ENCODE measurements around the gene CLDN20. TPM values are rescaled to one million over a fixed set of nuclear protein-coding genes. Genes with fewer than 3 reads are reported as not detected.

Gene CLDN20
- total and polyA plus RNA-seq, 10 of the 15 experiments (the other 5 are each of a cell fraction or from before 2014, with no cell fraction given) = 0.13 to 0.23 TPM; not detected in 8

- TF ChIP-seq MAX (IDR thresholded peaks at IDR 0.05; ENCODE audit: low read depth, low read length) = no peak
- TF ChIP-seq TAF1 (IDR thresholded peaks at IDR 0.05; ENCODE audit: borderline replicate concordance, low read depth, low read length) = no peak
- no peak for TF ChIP-seq KLF5 (IDR thresholded peaks at IDR 0.05; ENCODE audit: partially characterized antibody)
- TF ChIP-seq ZNF687 (IDR thresholded peaks at IDR 0.05) = peak; percentile 50; the same call in 1 of the 2 replicates
- TF ChIP-seq ELK1 (IDR thresholded peaks at IDR 0.05; ENCODE audit: low read depth, low read length) = no peak
- TF ChIP-seq ZBTB40 (IDR thresholded peaks at IDR 0.05; ENCODE audit: borderline replicate concordance) = no peak
- TF ChIP-seq MTA2 (IDR thresholded peaks at IDR 0.05; ENCODE audit: low read depth) = peak; percentile 66; the same call in 1 of the 2 replicates
- no peak for TF ChIP-seq IRF5 (IDR thresholded peaks at IDR 0.05; ENCODE audit: borderline replicate concordance)
- no peak for TF ChIP-seq POLR2A (IDR thresholded peaks at IDR 0.05; ENCODE audit: low read depth, low read length)
- TF ChIP-seq CTCF (IDR thresholded peaks at IDR 0.05 in 2 of 3, conservative IDR thresholded peaks at IDR 0.05 in 1 of 3; ENCODE audit: control insufficient read depth in 2 of 3, extremely low read depth in 1 of 3, insufficient read depth in 1 of 3, low read depth in 3 of 3, low read length in 3 of 3) = no peak
- no peak for TF ChIP-seq ZNF384 (IDR thresholded peaks at IDR 0.05; ENCODE audit: borderline replicate concordance, low read depth, low read length)
These were observed 40.0 kb upstream of the CLDN20 start (continued) for GRCh38 chr6:155223646-155224451.

Measured in GM12878 (cell line).